Measurements from ENCODE around the gene ARL15.
"Not testable (repeated sequence)": the region's sequence is repeated elsewhere in the genome, so short reads cannot be mapped to it uniquely, and the experiment has no call there.

Gene ARL15

DNA sequence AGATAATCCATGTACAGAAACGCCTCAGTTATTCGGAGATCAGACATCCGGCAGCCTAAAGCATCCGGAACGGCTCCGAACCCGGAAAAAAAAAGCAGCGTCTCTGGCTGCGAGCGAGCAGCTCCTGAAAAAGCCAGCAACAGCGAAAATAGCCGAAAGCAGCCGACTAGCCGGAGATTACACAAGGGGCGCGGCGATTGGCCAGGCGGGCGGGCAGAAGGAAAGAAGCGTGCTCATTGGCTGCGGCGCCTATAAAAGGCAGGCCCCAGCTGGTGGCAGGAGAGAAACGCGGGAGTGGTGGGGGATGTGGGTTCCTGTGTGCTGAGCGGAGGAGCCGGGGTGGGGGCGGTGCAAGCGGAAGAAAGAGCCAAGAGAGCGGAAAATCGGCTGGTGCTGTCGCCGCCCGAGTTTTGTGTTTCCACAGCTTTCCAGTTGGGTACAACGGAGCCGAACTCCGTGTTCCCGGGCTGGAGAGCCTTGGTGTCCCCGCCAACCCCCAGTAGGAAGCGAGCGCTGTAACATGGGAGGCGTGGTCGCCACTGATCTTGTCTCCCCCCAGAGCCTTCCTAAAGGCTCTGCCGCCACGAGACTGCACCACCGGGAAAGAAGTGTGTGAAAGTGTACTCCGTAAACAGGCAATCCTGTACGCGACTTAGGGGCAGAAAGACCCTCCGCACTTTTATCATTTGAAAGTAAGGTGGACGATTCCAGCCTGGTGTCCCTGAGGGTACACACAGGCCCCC lies at the start of gene ARL15:
Gene ARL15, minus strand, starts transcription at position 141 of the 743 bp plus-strand sequence.
- peak; percentile 30 for TF ChIP-seq FOXP2 (optimal IDR thresholded peaks at IDR 0.05; ENCODE audit: control extremely low read depth, extremely low read length, insufficient read depth)
- peak; percentile 100 for TF ChIP-seq POLR2AphosphoS5 (IDR thresholded peaks at IDR 0.05; ENCODE audit: borderline replicate concordance, low read depth, low read length)
- no peak for TF ChIP-seq EZH2 (IDR thresholded peaks at IDR 0.05)
- no peaks in the 10 kb centered on the region for H3K36me3 ChIP-seq (ENCODE audit: insufficient read depth, low read length)
- H3K9ac ChIP-seq (ENCODE audit: insufficient read length): peak within 1 kb of the TSS; percentile 83
- H3K9me3 ChIP-seq (ENCODE audit: low read depth, low read length): no peaks in the 10 kb centered on the region
- peak; percentile 76 for DNase-seq (ENCODE audit: low read depth, low spot score)
- H3K27ac ChIP-seq: peak within 1 kb of the TSS; percentile 34
- H3K4me3 ChIP-seq: peak within 1 kb of the TSS; percentile 87

DNA sequence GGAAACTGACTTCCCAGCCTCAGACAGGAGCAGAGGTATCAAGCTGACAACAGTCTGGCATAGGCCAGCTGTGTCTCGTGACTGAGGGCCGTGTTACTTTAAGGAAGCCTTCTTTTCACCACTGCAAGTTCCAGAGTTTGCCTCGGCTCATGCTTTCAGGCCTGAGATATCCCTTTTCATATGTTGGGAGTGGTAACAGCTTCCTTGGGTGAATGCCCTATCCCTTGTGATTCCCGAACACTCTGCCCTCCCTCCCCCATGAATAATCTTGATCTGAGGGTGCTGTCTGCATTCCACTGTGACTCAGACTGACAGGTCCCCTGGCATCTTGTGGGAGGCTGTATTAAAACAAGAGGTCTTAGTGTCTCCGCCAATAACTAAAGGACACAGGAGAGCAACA lies 49.7 kb upstream of the ARL15 start:
- H3K36me3 ChIP-seq (ENCODE audit: insufficient read depth, low read length): no peaks in the 10 kb centered on the region
- no peak overlapping the region for H3K27ac ChIP-seq
- TF ChIP-seq EZH2 (IDR thresholded peaks at IDR 0.05) (no peak), POLR2AphosphoS5 (IDR thresholded peaks at IDR 0.05; ENCODE audit: borderline replicate concordance, low read depth, low read length) (no peak), FOXP2 (optimal IDR thresholded peaks at IDR 0.05; ENCODE audit: control extremely low read depth, extremely low read length, insufficient read depth) (no peak)
- H3K9me3 ChIP-seq (ENCODE audit: low read depth, low read length): no peaks in the 10 kb centered on the region
- no peak overlapping the region for H3K9ac ChIP-seq (ENCODE audit: insufficient read length)
- DNase-seq (ENCODE audit: low read depth, low spot score): no peak
- no peak overlapping the region for H3K4me3 ChIP-seq

DNA sequence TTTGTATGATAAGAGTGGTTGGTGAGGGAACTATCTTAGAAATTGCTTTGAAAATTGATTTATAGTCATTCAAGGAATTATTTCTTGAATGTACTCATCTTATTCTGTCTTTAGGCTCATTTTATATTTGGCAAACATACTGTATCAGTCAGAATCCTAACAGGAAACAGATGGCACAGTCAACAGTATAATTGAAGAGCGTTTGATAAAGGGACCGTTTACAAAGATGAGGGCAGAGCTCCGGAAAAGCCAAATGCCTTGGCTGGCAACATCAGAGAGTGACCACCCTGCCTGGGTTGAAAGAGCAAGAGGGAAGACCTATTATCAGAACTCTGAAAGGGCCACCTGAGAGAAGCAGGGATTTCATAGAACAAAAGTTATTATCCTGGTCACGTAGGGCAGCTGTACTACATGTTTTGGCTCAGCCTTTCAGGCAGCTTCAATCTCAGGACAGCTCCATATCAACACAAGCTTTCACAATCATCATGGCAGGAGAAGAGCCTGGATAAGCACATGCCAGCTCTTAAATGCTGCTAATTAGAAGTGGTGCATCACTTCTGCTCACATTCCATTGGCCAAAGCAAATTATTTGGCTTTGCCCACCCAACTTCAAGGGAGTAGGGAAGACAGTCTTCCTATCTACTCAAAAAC lies 47.2 kb upstream of the ARL15 start:
- H3K9me3 ChIP-seq (ENCODE audit: low read depth, low read length): no peaks in the 10 kb centered on the region; the same call in 1 of the 2 replicates
- H3K27ac ChIP-seq: no peak overlapping the region
- H3K9ac ChIP-seq (ENCODE audit: insufficient read length): no peak overlapping the region
- no peaks in the 10 kb centered on the region for H3K36me3 ChIP-seq (ENCODE audit: insufficient read depth, low read length)
- H3K4me3 ChIP-seq: no peak overlapping the region
- DNase-seq (ENCODE audit: low read depth, low spot score): peak; percentile 22
- TF ChIP-seq POLR2AphosphoS5 (IDR thresholded peaks at IDR 0.05; ENCODE audit: borderline replicate concordance, low read depth, low read length) (no peak), EZH2 (IDR thresholded peaks at IDR 0.05) (no peak), FOXP2 (optimal IDR thresholded peaks at IDR 0.05; ENCODE audit: control extremely low read depth, extremely low read length, insufficient read depth) (no peak)

DNA sequence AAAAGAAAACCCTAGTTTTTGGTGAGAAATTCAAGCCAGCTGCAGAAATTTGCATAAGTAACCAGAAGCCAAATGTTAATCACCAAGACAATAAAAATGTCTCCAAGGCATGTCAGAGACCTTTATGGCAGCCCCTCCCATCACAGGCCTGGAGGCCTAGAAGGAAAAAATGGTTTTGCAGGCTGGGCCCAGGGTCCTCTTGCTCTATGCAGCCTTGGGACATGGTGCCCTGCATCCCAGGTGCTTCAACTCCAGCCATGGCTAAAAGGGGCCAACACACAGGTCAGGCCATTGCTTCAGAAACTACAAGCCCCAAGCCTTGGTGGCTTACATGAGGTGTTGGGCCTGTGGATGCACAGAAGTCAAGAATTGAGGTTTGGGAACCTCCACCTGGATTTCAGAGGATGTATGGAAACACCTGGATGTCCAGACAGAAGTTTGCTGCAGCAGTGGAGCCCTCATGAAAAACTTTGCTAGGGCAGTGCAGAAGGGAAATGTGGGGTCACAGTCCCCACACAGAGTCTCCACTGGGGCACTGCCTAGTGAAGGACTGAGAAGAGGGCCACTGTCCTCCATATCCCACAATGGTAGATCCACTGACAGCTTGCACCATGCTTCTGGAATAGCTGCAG lies 43.7 kb upstream of the ARL15 start:
- not testable (repeated sequence) for H3K4me3 ChIP-seq; H3K27ac ChIP-seq; H3K36me3 ChIP-seq (ENCODE audit: insufficient read depth, low read length); H3K9me3 ChIP-seq (ENCODE audit: low read depth, low read length); DNase-seq (ENCODE audit: low read depth, low spot score); H3K9ac ChIP-seq (ENCODE audit: insufficient read length)

DNA sequence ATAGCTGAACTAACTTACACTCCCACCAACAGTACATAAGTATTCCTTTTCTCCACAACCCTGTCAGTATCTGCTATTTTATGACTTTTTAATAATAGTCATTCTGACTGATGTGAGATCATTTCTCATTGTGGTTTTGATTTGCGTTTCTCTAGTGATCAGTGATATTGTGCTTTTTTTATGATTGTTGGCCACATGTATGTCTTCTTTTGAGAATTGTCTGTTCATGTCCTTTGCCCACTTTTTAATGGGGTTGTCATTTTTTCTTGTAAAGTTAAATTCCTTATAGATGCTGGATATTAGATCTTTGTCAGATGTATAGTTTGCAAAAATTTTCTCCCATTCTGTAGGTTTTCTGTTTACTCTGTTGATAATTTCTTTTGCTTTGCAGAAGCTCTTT lies 42.2 kb upstream of the ARL15 start:
- H3K9me3 ChIP-seq (ENCODE audit: low read depth, low read length); H3K4me3 ChIP-seq; H3K27ac ChIP-seq; H3K9ac ChIP-seq (ENCODE audit: insufficient read length); DNase-seq (ENCODE audit: low read depth, low spot score); H3K36me3 ChIP-seq (ENCODE audit: insufficient read depth, low read length): not testable (repeated sequence)

DNA sequence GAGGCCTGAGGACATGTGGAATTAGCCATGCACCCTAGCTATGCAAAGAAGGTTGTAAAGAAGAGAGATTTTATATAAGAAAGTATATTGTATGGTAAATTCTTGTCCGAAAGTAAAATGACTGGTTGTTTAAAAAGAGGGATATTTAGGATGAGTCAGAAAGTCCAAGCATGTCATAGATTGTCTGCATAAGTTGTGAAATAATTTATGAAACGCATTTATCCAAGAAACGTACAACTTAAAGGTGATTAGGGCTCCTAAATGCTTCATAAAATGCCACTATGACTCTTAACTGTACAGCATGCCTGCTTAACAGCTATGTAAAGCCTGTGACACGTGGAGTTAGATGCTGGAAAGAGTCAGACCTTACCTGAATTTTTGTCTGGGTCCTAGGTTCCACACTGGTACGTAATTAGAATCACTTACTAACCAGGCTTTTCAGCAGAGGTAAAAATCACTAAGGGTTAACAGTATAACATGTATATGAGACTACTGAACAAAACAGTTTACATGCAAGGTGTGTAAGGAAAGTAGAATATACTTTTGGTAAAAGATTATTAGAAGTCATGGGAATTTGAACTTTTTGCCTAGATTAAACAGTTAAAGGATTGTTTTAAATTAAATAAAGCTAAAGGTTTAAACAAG lies 37.0 kb upstream of the ARL15 start:
- Histone ChIP-seq H3K9ac (ENCODE audit: insufficient read length) (no peak overlapping the region), H3K4me3 (no peak overlapping the region), H3K9me3 (ENCODE audit: low read depth, low read length) (peaks cover 4% of the 10 kb centered on the region; the same call in 1 of the 2 replicates), H3K36me3 (ENCODE audit: insufficient read depth, low read length) (no peaks in the 10 kb centered on the region), H3K27ac (no peak overlapping the region)
- no peak for TF ChIP-seq EZH2 (IDR thresholded peaks at IDR 0.05)
- no peak for TF ChIP-seq POLR2AphosphoS5 (IDR thresholded peaks at IDR 0.05; ENCODE audit: borderline replicate concordance, low read depth, low read length)
- no peak for TF ChIP-seq FOXP2 (optimal IDR thresholded peaks at IDR 0.05; ENCODE audit: control extremely low read depth, extremely low read length, insufficient read depth)
- DNase-seq (ENCODE audit: low read depth, low spot score): no peak

DNA sequence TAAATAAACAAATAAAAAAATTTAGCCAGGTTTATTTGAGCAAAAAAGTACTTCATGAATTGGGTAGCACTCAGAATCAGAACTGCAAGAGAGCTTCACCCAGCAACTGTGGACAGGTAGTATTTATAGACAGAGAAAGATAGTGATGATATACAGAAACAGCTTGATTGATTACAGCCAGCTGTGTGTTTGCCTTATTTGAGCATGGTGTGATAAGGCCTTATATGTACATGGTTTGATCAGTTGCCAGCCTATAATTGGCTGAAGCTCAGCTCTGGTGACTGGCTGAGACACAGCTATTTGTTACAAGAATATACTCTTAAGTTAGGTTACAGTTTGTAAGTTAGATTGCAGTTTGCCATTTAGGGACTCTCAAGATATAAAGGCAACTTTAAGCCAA lies 34.3 kb upstream of the ARL15 start:
- Histone ChIP-seq H3K36me3 (ENCODE audit: insufficient read depth, low read length) (no peaks in the 10 kb centered on the region), H3K27ac (no peak overlapping the region), H3K4me3 (no peak overlapping the region), H3K9me3 (ENCODE audit: low read depth, low read length) (peaks cover 4% of the 10 kb centered on the region; the same call in 1 of the 2 replicates), H3K9ac (ENCODE audit: insufficient read length) (no peak overlapping the region)
- no peak for TF ChIP-seq POLR2AphosphoS5 (IDR thresholded peaks at IDR 0.05; ENCODE audit: borderline replicate concordance, low read depth, low read length)
- TF ChIP-seq EZH2 (IDR thresholded peaks at IDR 0.05): no peak
- TF ChIP-seq FOXP2 (optimal IDR thresholded peaks at IDR 0.05; ENCODE audit: control extremely low read depth, extremely low read length, insufficient read depth): no peak
- no peak for DNase-seq (ENCODE audit: low read depth, low spot score)

DNA sequence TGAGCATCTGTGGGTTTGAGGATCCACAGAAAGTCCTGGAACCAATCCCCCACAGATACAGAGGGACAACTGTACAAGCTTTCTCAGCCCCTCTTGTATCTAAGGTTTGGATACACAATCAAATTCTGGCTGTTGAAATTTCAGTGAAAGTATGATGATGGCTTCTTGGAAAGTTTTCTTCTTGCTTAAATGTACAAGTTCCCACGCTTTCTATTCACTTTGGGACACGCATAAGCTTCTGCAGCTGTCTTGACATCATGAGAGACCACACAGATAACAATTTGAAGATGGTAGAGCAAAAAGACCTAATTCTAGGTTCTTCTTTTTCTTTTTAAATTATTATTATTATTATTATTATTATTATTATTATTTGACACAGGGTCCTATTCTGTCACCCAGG lies 31.6 kb upstream of the ARL15 start:
- TF ChIP-seq EZH2 (IDR thresholded peaks at IDR 0.05) (no peak), FOXP2 (optimal IDR thresholded peaks at IDR 0.05; ENCODE audit: control extremely low read depth, extremely low read length, insufficient read depth) (no peak), POLR2AphosphoS5 (IDR thresholded peaks at IDR 0.05; ENCODE audit: borderline replicate concordance, low read depth, low read length) (no peak)
- H3K9me3 ChIP-seq (ENCODE audit: low read depth, low read length): no peaks in the 10 kb centered on the region
- H3K27ac ChIP-seq: no peak overlapping the region

More for the DNA sequence above, 31.6 kb upstream of the ARL15 start:
- DNase-seq (ENCODE audit: low read depth, low spot score): no peak
- Histone ChIP-seq H3K9ac (ENCODE audit: insufficient read length) (no peak overlapping the region), H3K36me3 (ENCODE audit: insufficient read depth, low read length) (no peaks in the 10 kb centered on the region), H3K4me3 (no peak overlapping the region)
